HG03108 (cell line): ENCODE results near the gene TMEFF2.

ENCODE experiments used
- ATAC-seq: cut with Tn5 transposase; IDR thresholded peaks from one replicate; pipeline ENCODE4 v1.9.1; 2021; ENCODE audit warnings: moderate library complexity; ENCODE audit not compliant: unreplicated experiment

The TMEFF2 gene

DNA sequence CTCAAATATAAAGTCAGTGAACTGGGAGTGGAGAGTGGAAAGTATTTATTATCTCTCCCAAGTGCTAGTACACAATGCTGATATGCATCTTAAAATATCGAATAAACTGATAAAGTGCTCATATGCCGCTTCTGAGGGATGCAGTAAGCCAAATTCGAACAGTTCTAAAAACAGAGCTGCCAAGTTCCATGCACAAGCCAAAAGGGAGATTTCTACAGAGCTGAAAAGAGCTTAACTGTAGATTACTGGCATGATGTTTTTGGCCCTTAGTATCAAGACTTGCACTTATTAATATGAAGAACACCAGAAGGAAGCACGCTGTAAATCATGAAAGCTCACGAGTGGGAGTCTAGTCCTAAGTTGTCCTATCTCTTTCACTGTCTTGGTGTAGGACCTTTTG is 7.9 kb downstream of the TMEFF2 start:
- no peak for ATAC-seq

DNA sequence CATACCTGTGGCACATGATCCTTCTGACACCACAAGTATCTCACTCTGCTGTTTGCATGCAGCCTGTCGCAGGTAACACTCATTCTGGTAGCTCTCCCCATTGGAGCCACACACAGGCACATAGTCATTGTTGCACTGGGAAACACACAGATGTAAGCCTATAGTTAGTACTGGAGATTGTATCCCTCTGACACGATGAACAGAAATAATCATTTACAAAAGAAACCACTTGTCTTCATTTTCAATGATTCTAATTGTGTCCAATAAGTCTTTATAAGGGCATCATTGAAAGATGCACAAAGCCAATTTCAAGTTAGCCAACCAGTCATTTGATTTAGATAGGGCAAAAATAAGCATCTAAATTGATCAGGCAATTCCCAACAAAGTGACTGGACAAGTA is 10.4 kb downstream of the TMEFF2 start:
- ATAC-seq = no peak

GRCh38 chr2:192183296-192183695 is 11.4 kb downstream of the TMEFF2 start:
- no peak for ATAC-seq

DNA sequence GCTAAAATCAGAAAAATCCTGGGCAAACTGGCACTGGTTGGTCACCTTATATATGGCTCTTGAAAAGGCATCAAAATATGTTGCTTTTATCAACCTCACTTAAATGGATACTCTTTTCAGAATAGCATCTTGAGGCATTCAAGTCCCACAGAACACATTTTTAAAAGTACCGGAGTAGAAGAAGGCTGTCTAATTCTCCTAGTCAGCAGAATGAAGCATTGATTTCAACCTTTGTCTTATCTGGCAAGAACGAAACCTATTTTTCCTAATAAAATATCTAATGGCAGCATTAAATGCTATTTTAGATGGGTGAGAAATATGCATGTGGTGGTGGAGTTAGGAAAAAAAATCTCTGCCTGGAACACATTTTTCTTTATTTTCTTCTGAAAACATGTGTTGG is 27.8 kb downstream of the TMEFF2 start:
- no peak for ATAC-seq

DNA sequence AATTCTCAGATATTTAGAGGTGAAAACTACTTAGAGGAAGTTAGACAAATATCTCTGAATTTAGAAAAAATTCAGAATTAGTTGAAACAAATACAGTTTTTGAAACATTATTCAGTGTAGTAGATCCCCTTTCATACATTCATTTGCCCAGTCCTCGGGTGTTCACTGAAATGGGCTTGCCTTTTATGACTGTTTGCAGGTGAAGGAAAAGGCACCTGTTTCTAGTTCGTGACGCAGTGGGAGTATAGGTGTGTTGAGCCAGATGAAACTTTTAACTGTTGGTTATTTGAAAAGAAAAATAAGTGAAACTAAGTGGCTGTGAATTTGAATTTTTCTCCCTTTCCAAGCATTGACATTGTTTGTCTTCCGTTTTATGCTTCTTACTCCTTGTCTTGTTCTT is 28.9 kb downstream of the TMEFF2 start:
- no peak for ATAC-seq

DNA sequence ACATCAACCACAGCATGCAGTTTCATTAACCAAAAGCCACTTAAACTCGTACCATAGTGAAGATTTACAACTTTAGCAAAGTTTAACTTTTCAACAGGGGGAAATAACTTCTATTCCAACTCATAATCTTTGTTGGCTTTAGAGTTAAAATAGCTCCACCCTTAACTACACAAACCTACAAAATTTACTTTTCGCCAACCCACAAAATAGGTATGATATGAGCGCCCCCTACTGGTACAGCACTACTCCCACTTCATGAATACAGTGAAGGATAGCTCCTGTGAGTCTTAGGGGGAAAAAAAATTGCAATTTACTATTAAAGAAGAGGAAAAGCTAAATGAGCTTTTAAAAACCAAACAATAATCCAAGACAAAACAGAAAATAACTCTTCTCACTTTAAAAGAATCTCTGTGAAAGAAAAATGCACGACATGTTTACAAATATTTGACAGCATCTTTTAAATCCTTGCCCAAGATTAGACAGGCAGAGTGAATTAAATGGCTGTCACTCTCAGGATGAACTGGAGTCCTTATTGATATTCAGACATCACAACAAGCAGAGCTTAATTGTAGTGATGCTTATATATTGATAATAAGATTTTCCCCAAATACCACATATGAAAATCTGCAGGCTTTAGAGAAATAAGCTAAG is 32.2 kb downstream of the TMEFF2 start:
- peak; percentile 72 for ATAC-seq

GRCh38 chr2:192161656-192162290 is 33.0 kb downstream of the TMEFF2 start:
- no peak for ATAC-seq

DNA sequence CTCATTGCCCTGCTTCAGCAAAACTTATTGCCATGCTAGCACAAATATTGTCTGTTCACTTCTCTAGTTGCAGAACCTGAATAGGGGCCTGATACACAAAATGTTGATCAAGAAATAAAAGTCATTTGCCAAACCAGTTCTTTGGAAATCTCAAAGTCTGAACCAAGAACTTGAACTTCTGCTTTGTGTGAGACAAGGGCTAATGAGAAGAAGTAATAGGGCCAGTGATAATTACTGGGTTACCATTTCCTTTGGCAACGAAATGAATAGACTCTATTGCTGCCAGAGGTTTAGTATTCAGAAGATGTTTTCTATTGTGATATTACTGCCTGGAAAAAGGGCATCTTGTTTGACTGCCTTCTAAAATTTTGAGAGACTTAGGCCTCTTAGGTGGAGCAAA is 35.0 kb downstream of the TMEFF2 start:
- no peak for ATAC-seq

DNA sequence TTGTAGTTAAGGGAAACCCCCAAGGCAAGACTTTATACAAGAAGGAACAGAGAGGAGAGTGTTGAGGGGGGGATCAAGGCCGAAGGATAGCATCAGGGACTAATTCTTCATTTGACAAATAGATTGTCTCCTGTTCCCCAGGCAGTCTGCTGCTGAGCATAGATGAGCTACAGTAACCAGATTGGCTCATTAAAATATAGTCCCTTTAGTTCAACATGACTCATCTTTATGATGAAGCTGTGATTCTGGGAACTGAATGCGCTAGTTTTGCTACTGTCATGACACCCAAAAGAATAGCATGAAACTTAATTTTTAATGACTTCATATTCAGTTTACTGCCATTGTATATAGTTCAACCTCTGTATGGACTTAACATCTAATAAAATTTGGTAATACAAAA is 35.5 kb downstream of the TMEFF2 start:
- no peak for ATAC-seq

- no peak for ATAC-seq
These were observed 37.0 kb downstream of the TMEFF2 start for GRCh38 chr2:192157776-192158175.

GRCh38 chr2:192155511-192156118 is 39.1 kb downstream of the TMEFF2 start:
- ATAC-seq = no peak

DNA sequence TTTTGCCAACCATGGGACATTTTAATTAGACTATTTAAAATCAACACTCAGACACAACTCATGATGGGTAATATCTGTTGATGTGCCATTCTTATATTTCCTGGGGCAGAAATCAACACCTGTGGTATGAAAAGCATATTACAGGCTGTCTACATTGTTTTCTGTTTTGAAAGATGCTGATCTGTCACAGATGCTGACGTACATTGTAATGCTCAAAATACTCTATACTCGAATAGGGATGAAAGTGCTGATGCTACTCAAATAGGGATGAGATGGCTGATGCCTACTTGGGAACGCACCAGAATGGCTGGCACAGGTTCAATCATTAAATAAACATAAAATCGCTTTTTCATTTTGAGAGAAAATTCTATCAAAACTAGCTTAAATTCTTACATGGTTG is 41.2 kb downstream of the TMEFF2 start:
- no peak for ATAC-seq

DNA sequence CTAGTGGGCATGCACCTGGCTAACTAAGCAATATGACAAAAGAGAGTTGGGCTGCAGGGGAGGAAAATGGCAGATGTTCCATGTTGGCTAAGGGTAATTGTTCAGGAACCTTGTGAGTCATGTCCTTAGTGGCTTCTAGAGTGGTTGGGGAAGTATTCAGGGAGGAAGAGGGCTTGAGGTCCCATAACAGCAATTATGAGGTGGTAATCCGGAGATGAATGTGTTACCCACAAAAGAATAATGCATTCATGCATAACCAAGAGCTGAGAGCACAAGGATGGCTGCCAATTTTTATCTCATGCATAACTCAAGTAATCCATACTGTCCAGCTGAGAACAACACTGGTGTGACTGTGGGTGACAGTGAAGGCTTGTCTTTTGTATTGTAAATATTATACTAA is 42.9 kb downstream of the TMEFF2 start:
- ATAC-seq = no peak

GRCh38 chr2:192150166-192150565 is 44.6 kb downstream of the TMEFF2 start:
- no peak for ATAC-seq

DNA sequence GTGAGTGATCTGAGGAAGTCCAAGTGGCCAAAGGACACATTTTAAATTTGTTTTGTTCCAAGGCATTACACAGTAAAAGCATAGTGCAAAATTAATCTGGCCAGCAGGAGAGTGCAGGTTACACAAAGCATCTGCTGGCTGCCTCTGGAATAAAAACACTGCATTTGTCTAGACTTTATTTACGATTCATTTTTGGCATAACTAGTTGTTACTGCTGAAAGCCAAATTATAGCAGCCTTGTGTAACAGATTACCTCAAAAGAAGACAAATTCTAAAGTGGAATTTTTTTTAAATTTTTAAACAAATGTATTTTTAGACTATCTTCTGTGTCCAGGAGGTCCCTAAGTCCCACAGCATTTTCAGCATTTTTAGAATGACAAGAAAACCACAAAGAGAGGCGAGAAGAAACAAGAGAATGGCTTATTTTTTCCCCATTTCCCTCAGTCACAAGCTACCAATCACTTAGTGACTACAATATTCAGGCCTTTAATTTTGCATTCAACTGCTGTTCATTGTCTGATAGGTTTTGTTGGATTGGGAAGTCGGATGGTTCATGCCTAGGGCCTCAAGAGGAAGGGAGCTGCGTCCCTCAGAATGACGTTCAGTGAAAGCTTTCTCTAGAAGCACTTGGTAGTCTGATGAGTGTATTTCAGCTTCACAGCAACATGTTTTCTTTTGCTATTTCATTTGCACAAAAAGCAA is 46.0 kb downstream of the TMEFF2 start:
- no peak for ATAC-seq

- ATAC-seq = no peak
These were observed 46.5 kb downstream of the TMEFF2 start for GRCh38 chr2:192148241-192148619.

- no peak for ATAC-seq
These were observed 48.4 kb downstream of the TMEFF2 start for GRCh38 chr2:192146069-192147015.

DNA sequence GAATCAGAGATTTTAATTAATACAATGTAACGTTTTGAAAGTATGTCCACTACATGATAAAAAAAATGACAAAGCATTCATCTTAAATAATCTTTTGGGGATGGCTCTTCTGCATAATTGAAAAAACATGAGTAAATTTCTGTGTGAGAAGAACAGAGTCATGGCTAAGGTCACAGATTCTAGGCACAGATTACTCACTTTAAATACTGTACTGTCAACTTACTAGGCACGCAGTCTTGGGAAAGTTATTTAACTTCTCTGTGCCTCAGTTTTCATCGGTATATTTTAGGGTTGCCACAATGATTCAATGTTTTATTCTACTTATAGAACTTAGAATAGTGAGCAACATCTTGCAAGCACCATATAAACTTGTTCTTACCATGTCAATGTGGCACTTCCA is 49.2 kb downstream of the TMEFF2 start:
- ATAC-seq = no peak

GRCh38 chr2:192140236-192140839 is 54.4 kb downstream of the TMEFF2 start:
- ATAC-seq = no peak

GRCh38 chr2:192139813-192140212 is 54.9 kb downstream of the TMEFF2 start:
- ATAC-seq = no peak
